ENCODE data around the gene ZSCAN10. TPM values are rescaled to one million over a fixed set of nuclear protein-coding genes. Genes with fewer than 3 reads are reported as not detected.

ZSCAN10 gene
- total and polyA plus RNA-seq, 9 of the 15 experiments (the other 6 are each of a cell fraction or from before 2014, with no cell fraction given) = 0.22 TPM; not detected in 8

DNA sequence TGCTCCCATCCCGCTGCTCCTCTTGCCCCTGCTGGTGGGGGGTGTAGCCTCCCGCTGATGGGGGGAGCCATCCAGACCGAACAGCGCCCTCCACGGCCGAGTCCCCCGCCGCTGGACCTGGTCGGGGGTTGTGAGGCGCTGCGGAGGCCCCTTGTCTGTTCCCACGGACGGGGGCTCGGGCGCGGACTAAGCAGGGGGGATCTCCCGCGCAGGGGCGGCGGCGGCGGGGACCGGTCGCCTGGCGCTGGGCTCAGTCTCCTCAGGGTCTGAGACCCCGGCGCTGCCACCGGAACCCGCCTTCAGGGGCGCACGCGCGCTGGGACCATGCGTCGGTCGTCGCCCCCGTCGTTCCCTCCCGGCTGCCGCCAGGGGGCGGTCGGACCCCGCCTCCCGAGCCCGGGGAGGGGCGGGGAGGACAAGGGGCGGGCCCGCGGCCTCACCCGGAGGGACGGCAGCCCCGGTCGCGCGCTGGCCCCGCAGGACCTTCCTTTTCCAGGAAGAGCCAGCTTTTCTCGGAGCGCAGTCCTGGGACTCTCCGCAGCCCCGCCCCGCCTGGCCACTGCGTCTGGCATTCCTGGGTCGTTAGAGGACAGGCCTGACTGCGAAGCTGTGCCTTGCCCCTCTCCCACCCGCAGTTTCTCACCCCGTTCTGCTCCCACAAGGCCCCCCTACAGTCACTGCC is 39.9 kb downstream of the ZSCAN10 start:
- intact Hi-C loops (cut with micrococcal nuclease) (loop anchor here (1.0 to 10.0 kb wide), 4 partner anchors 28 to 116 kb away; no protein-coding TSS in a partner anchor), in situ Hi-C loops (cut with MboI) (no loop called here)
- peaks cover 2% of the 10 kb centered on the region; the same call in 2 of the 3 replicates for H3K79me2 ChIP-seq (ENCODE audit: control insufficient read depth, insufficient read depth, low read length)
- H3K4me3 ChIP-seq = peak overlapping the region; percentile 93
- H3K36me3 ChIP-seq (ENCODE audit: control insufficient read depth, insufficient read depth, low read length) = no peaks in the 10 kb centered on the region
- no peaks in the 10 kb centered on the region for H3K27me3 ChIP-seq (ENCODE audit: control insufficient read depth in 2 of 2, insufficient read depth in 2 of 2, low read length in 2 of 2)
- H3K9me3 ChIP-seq (replicated peaks; ENCODE audit: control insufficient read depth, insufficient read depth, low read depth, low read length) = no peaks in the 10 kb centered on the region
- H3K4me1 ChIP-seq (replicated peaks in 1 of 2; ENCODE audit: control insufficient read depth in 2 of 2, insufficient read depth in 2 of 2, low read length in 2 of 2) = peaks cover 8 to 38% of the 10 kb centered on the region in 2 experiments
- H3K9me1 ChIP-seq (ENCODE audit: control insufficient read depth, insufficient read depth, low read length) = peaks cover 4% of the 10 kb centered on the region
- 0 out of 2 replicates have a peak, but pooled peaks cover 3% of the 10 kb centered on the region for H4K20me1 ChIP-seq (replicated peaks; ENCODE audit: control insufficient read depth, insufficient read depth, low read length)
- CTCF ChIA-PET (ENCODE audit: low intra/inter-chr PET ratio) = interaction anchor here (0.6 to 2.6 kb wide), 9 partner anchors 27 to 1194 kb away, joined by 3 to 20 read pairs (median 4); no protein-coding TSS in a partner anchor
- WGBS (ENCODE audit: insufficient coverage, low coverage, missing lambda C conversion rate) = 0% methylated on average over 29 of the region's 67 CpGs
- DNase-seq (ENCODE audit: extremely low read depth in 1 of 4, low spot score in 3 of 4) (peak; percentile 93 to 98 (median 96)), ATAC-seq (peak; percentile 95), FAIRE-seq (peak; percentile 46)
- POLR2A ChIA-PET = interaction anchor here (0.6 to 1.2 kb wide), 8 partner anchors 11 to 109 kb away, joined by 3 to 4 read pairs (median 3); no protein-coding TSS in a partner anchor
- BruUV-seq (replicated peaks) = no TSS peak
- H2AFZ ChIP-seq (ENCODE audit: low read depth, low read length) = peak overlapping the region; percentile 97
- H3K9ac ChIP-seq (ENCODE audit: insufficient read depth in 1 of 2, low read depth in 2 of 2, low read length in 2 of 2) = peak overlapping the region; percentile 85 to 97
- peak overlapping the region; percentile 83 for H3K27ac ChIP-seq (ENCODE audit: extremely low read depth, low read depth, low read length)
- peak overlapping the region; percentile 93 for H3K4me2 ChIP-seq (ENCODE audit: insufficient read depth, low read length)
- TF ChIP-seq ZNF77 (CRISPR knock-in tag; IDR thresholded peaks at IDR 0.05) = no peak
- TF ChIP-seq SMAD4 (CRISPR knock-in tag; conservative IDR thresholded peaks at IDR 0.05) = peak; percentile 89
- TF ChIP-seq ZNF175 (CRISPR knock-in tag; IDR thresholded peaks at IDR 0.05; ENCODE audit: low read depth) = 0 out of 2 replicates have a peak, but pooled peaks have one; percentile 74
- TF ChIP-seq, protein P1, sequence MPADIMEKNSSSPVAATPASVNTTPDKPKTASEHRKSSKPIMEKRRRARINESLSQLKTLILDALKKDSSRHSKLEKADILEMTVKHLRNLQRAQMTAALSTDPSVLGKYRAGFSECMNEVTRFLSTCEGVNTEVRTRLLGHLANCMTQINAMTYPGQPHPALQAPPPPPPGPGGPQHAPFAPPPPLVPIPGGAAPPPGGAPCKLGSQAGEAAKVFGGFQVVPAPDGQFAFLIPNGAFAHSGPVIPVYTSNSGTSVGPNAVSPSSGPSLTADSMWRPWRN (IDR thresholded peaks at IDR 0.05; ENCODE audit: low read depth) = no peak
- TF ChIP-seq KLF13 (tag; IDR thresholded peaks at IDR 0.05; ENCODE audit: borderline replicate concordance, low read depth) = peak; percentile 55
- TF ChIP-seq RAD21 (CRISPR knock-in tag; conservative IDR thresholded peaks at IDR 0.05 in 1 of 2, IDR thresholded peaks at IDR 0.05 in 1 of 2) = peak; percentile 94 to 97
- TF ChIP-seq PHTF2 (CRISPR knock-in tag; IDR thresholded peaks at IDR 0.05) = no peak
- no peak for TF ChIP-seq DDX20 (tag; IDR thresholded peaks at IDR 0.05; ENCODE audit: low read depth)
- TF ChIP-seq, protein P2, sequence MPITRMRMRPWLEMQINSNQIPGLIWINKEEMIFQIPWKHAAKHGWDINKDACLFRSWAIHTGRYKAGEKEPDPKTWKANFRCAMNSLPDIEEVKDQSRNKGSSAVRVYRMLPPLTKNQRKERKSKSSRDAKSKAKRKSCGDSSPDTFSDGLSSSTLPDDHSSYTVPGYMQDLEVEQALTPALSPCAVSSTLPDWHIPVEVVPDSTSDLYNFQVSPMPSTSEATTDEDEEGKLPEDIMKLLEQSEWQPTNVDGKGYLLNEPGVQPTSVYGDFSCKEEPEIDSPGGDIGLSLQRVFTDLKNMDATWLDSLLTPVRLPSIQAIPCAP (CRISPR knock-in tag; IDR thresholded peaks at IDR 0.05; ENCODE audit: borderline replicate concordance) = no peak
- no peak for TF ChIP-seq ZKSCAN8 (CRISPR knock-in tag; IDR thresholded peaks at IDR 0.05)
- TF ChIP-seq POLR2H (tag; IDR thresholded peaks at IDR 0.05; ENCODE audit: low read depth) = no peak
- no peak for TF ChIP-seq ZNF717 (CRISPR knock-in tag; IDR thresholded peaks at IDR 0.05)
- no peak for TF ChIP-seq SPI1 (IDR thresholded peaks at IDR 0.05; ENCODE audit: borderline replicate concordance, low read depth, low read length)
- peak in 1 of 2 experiments; percentile 84; a peak in 2 of 4 replicates for TF ChIP-seq MNT (conservative IDR thresholded peaks at IDR 0.05)
